Tibial nerve (tissue), 3 donors: Measurements from ENCODE around the gene ZNF385B.

Experiments used
- POLR2A ChIP-seq, 2 donors: fragments of 450-650 bp; IDR thresholded peaks; one replicate each; pipeline ENCODE4 v1.6.1; 2017; ENCODE audit warnings: antibody characterized with exemption in 2 of 2, mild to moderate bottlenecking in 2 of 2, moderate library complexity in 2 of 2
- TF ChIP-seq, protein P1 (sequence below), 5 experiments: fragments of 200-600 bp in 3 of 5; fragments of 450-650 bp in 2 of 5; sonication (generic) in 3 of 5; IDR thresholded peaks; one replicate each; pipeline ENCODE4 v1.5.1; 2016 to 2019; ENCODE audit warnings: antibody characterized with exemption in 5 of 5, mild to moderate bottlenecking in 3 of 5, moderate library complexity in 2 of 5

DNA sequence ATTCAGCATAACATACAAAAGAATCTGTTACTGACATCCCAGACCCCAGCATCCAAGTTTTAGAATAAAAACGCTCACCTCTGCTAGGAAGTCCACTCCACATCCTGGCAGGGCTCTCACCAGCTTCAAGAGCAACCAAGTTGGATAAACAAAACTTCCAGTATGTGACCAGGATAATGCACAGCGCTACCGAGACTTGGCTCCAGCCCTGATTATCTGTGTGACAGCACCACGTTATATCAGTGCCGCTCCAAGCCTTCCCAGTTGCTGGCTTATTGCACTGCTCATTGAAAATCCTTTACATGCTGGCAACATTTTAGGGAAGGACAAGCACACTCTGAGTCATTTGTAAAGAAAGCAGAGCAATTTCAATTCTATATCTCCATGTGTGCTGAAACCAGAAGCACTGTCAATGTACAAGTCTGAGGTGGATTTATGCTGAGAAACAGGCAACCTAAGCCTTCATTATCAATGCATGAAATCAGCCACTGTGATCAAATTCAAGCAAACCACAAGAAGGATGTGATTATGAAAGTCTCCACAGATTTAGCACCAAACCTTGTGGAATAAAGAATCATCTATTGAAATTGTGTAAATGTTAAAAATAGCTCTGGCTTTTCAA, 115.7 kb downstream of the ZNF385B start:
- TF ChIP-seq, protein P1, sequence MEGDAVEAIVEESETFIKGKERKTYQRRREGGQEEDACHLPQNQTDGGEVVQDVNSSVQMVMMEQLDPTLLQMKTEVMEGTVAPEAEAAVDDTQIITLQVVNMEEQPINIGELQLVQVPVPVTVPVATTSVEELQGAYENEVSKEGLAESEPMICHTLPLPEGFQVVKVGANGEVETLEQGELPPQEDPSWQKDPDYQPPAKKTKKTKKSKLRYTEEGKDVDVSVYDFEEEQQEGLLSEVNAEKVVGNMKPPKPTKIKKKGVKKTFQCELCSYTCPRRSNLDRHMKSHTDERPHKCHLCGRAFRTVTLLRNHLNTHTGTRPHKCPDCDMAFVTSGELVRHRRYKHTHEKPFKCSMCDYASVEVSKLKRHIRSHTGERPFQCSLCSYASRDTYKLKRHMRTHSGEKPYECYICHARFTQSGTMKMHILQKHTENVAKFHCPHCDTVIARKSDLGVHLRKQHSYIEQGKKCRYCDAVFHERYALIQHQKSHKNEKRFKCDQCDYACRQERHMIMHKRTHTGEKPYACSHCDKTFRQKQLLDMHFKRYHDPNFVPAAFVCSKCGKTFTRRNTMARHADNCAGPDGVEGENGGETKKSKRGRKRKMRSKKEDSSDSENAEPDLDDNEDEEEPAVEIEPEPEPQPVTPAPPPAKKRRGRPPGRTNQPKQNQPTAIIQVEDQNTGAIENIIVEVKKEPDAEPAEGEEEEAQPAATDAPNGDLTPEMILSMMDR (IDR thresholded peaks at IDR 0.05), result no peak
- TF ChIP-seq POLR2A (IDR thresholded peaks at IDR 0.05), result no peak
